LNCAP (cell line): ENCODE results near the gene PRR20G.

Experiments used
- TF ChIP-seq, protein P1 (sequence below): fragments of 450-650 bp; IDR thresholded peaks from 2 replicates; pipeline ENCODE4 v1.5.1; 2017; ENCODE audit warnings: mild to moderate bottlenecking

Gene PRR20G

DNA sequence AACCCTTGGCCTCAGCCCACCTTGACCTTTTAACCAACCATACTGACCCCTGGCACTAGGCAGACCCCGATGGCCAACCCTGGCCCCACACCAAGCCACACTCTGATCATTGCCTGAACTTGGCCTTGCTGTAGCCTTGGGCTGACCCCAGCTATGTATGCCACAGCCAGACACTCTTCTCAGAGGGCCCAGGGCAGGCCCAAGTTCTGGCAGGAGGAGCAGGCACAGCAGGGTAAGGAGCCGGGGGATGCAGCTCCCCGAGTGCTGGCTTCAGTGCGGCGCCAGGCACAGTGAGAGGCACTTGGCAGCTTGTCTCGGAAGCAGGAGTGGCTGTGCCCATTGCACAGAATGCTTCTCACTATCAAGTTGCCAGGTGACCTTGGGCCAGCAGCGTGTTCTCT is 22.3 kb downstream of the PRR20G start:
- TF ChIP-seq, protein P1, sequence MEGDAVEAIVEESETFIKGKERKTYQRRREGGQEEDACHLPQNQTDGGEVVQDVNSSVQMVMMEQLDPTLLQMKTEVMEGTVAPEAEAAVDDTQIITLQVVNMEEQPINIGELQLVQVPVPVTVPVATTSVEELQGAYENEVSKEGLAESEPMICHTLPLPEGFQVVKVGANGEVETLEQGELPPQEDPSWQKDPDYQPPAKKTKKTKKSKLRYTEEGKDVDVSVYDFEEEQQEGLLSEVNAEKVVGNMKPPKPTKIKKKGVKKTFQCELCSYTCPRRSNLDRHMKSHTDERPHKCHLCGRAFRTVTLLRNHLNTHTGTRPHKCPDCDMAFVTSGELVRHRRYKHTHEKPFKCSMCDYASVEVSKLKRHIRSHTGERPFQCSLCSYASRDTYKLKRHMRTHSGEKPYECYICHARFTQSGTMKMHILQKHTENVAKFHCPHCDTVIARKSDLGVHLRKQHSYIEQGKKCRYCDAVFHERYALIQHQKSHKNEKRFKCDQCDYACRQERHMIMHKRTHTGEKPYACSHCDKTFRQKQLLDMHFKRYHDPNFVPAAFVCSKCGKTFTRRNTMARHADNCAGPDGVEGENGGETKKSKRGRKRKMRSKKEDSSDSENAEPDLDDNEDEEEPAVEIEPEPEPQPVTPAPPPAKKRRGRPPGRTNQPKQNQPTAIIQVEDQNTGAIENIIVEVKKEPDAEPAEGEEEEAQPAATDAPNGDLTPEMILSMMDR: no peak

DNA sequence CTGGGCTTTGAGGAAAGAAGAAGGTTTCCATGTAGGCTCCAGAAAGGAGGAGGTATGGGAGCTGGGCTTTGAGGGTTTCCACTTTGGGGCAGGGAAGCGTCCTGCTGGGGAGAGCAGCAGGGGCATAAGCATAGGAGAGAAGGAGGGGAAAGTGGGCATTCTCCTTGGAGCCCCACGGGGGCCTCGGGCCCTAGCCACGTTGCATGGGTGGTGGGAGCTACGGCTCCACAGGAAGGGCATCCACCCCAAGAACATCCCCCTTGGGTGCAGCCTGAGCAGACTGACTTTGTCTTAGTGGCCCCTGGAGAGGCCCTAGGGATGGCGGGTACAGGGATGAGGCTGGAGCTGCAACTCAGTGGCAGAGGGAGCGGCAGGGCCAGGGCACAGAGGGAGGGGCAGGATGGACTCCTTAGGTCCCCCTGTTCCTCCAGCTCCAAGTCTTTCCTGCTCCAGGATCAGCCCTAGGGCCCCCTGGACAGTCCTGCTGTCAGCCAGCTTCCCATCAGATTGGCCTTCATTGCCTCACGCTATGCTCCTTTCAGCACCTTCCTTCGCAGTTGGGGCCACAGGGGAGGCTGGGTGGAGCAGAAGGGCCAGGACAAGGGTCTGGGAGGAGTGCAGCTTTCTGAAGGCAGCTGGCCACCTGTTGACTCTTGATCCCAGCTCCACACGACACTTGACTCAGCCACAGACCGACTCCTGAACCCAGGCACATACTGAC is 22.9 kb downstream of the PRR20G start:
- TF ChIP-seq, protein P1: no peak

DNA sequence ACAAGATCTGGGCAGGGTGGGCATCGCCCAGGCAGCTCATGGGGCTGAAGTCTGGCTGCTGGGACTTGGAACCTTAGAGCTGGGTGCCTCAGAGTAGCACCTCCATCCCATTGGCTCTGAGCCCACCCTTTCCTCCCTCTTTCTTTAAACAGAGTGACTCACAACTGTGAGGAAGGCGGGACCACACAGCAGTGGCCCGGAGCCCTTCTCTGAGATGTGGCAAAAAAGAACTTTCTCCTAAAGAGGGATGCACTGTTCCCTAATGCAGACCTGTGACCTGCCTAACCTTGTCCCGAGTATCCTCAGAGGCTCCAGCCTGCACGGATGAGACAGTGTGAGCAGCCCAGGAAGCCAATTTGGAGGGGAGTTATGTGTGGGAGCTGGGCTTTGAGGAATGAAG is 23.6 kb downstream of the PRR20G start:
- TF ChIP-seq, protein P1: no peak

DNA sequence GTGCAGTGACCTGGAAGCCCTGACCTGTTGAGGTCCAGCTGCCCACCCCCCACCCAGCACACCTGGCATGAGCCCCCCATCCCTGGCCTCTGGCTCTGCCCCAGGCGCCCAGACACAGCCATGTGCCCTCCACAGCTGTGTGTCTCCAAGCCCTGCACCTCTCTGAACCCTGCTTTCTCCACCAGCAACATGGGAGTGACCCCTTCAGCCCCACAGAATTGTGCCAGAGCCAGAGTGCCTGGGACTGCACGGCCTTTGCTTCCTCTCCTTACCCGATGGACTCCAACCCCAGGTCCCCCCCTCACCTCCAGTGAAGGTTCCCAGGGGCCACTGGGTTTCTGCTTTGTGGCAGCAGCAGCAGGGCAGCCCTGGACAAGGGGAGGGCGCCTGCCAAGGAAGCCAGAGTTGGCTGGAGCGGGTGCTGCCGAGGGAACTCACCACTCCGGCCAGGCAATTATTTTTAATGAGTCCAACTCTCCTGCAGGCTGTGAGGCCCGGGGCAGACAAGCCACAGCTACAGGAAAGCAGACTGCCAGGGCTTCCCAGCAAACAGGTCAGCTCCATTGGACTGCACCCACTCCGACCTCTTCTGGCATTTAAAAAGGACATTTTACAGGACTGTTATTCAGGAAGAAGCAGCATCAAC is 24.1 kb downstream of the PRR20G start:
- TF ChIP-seq, protein P1: no peak

DNA sequence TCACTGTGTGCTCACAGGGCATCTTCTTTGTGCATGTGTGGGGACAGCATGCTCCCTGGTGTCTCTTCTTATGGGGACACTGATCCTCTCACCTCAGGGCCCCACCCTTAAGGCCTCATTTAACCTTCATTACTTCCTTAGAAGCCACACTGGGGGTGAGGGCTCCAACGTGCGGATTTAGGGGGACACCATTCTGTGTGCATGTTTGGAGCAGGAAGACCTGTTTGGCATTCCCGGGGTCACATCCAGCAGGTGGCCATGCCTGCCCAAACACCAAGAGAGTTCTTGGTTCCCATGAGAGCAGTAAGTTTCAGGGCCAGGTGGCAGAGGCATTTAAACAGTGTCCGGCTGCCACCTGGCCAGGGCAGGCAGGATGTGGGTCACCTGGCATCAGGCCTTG is 24.8 kb downstream of the PRR20G start:
- TF ChIP-seq, protein P1: no peak

DNA sequence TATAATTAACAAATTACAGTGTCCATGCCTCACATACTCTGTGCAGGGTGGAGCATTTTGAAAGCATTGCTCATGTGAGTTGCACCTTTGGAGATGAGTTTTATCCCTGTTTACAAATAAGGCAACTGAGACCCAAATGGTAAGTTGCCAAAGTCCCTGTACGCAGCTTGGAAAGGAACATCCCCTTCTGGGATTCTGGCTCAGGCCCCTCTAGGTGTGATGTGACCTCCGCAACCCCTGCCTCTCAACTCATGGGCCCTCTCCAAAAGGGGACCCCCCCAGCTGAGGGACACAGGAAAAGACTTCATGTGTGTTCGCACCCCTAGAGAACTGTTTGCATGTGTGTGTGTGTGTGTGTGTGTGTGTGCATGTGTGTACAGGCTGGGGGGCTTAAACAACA is 25.3 kb downstream of the PRR20G start:
- TF ChIP-seq, protein P1: no peak

DNA sequence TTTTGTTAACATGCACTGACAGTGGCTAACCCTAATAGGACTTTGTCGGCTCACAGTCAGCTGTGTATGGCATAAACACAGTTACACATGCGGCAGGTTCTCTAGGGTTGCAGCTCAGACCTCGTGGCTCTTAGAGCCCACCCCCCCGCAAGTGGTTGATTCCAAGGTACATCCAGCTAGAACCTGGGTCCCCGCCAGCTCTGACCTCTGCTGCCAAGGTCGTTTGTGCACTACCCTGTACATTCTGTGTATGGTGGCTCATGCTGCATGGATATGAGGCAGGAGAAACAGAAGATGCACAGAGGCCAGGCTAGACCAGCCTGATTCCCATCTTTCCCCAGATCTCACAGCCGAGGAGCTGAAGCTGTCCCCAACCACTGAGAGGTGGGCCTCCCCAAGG is 25.9 kb downstream of the PRR20G start:
- TF ChIP-seq, protein P1: no peak
